H1 (cell line): ENCODE measurements around the gene PLCL2. TPM values are rescaled to one million over a fixed set of nuclear protein-coding genes. Genes with fewer than 3 reads are reported as not detected.

Experiments used
- CTCF ChIA-PET: fragments of 300-600 bp; sonication (Branson Sonifier 250); formaldehyde crosslinking; loops from one replicate; lab custom pipeline; 2021; ENCODE audit not compliant: partially characterized antibody; lab: Charles Lee
- POLR2A ChIA-PET: fragments of 300-600 bp; sonication (Branson Sonifier 250); formaldehyde crosslinking; loops from one replicate; lab custom pipeline; 2021; ENCODE audit warnings: inconsistent platforms; ENCODE audit not compliant: partially characterized antibody; lab: Charles Lee
- DNase-seq, 2 experiments: peaks; one replicate each; pipeline versions ENCODE4 v3.0.0 to v3.0.0-alpha.2; 2010 to 2022; ENCODE audit warnings: low spot score in 2 of 2, low read depth in 1 of 2, mixed read lengths in 1 of 2
- FAIRE-seq: peaks from 2 replicates; lab custom pipeline; 2011; peaks lifted over from hg19 to GRCh38; lab: Jason Lieb, UNC
- H2AFZ ChIP-seq: 2 replicates; pipeline ENCODE4 v1.8.1; 2012; ENCODE audit warnings: low read length, inconsistent platforms
- H2AK5ac ChIP-seq: 2 replicates; pipeline ENCODE4 v1.6.1; 2013; ENCODE audit warnings: low read depth, low read length
- H2BK120ac ChIP-seq: replicated peaks from 2 replicates; pipeline ENCODE3; 2013; ENCODE audit warnings: low read depth, low read length, inconsistent platforms
- H2BK12ac ChIP-seq: 2 replicates; pipeline ENCODE4 v1.6.1; 2013; ENCODE audit warnings: low read depth, low read length
- H2BK15ac ChIP-seq: 2 replicates; pipeline ENCODE4 v1.6.1; 2013; ENCODE audit warnings: low read length
- H2BK20ac ChIP-seq: 2 replicates; pipeline ENCODE4 v1.6.1; 2013; ENCODE audit warnings: low read length
- H2BK5ac ChIP-seq: 2 replicates; pipeline ENCODE4 v1.6.1; 2013; ENCODE audit warnings: low read depth, low read length
- H3K14ac ChIP-seq: 2 replicates; pipeline ENCODE4 v1.6.1; 2013; ENCODE audit warnings: inconsistent platforms; ENCODE audit not compliant: insufficient read length
- H3K18ac ChIP-seq: 2 replicates; pipeline ENCODE4 v1.6.1; 2013; ENCODE audit warnings: low read length; ENCODE audit errors: extremely low read depth
- H3K23ac ChIP-seq: 2 replicates; pipeline ENCODE4 v1.6.1; 2013; ENCODE audit warnings: inconsistent platforms; ENCODE audit not compliant: insufficient read length
- H3K23me2 ChIP-seq: 2 replicates; pipeline ENCODE4 v1.6.1; 2013; ENCODE audit warnings: low read depth, low read length
- H3K27ac ChIP-seq: 2 replicates; pipeline ENCODE4 v1.6.1; 2011; ENCODE audit warnings: low read depth, low read length, inconsistent platforms
- H3K27me3 ChIP-seq, 4 experiments: replicated peaks in 1 of 4; 1 replicate in 1 of 4; 2 replicates in 3 of 4; pipeline versions ENCODE4 v1.6.1 to v1.8.1; 2011 to 2013; ENCODE audit warnings: low read length in 3 of 4, mild to moderate bottlenecking in 3 of 4, inconsistent platforms in 2 of 4, mixed read lengths in 2 of 4, moderate library complexity in 1 of 4; ENCODE audit not compliant: control insufficient read depth in 3 of 4, insufficient read depth in 3 of 4; ENCODE audit errors: extremely low read depth in 1 of 4
- H3K36me3 ChIP-seq, 4 experiments: 2 replicates each; pipeline versions ENCODE4 v1.6.1 to v1.8.1; 2011 to 2013; ENCODE audit warnings: mild to moderate bottlenecking in 4 of 4, low read length in 3 of 4, moderate library complexity in 2 of 4, control low read depth in 1 of 4, inconsistent platforms in 1 of 4; ENCODE audit not compliant: insufficient read depth in 4 of 4, control insufficient read depth in 2 of 4
- H3K4ac ChIP-seq: replicated peaks from 2 replicates; pipeline ENCODE3; 2013; ENCODE audit warnings: low read length, low read depth, mixed read lengths, inconsistent platforms; ENCODE audit not compliant: insufficient read length
- H3K4me1 ChIP-seq, 4 experiments: replicated peaks in 1 of 4; 1 replicate in 1 of 4; 2 replicates in 3 of 4; pipeline versions ENCODE4 v1.6.1 to v1.8.1; 2011 to 2013; ENCODE audit warnings: low read length in 3 of 4, inconsistent platforms in 2 of 4, mixed read lengths in 1 of 4; ENCODE audit not compliant: insufficient read depth in 4 of 4, control insufficient read depth in 3 of 4
- H3K4me2 ChIP-seq, 2 experiments: 2 replicates each; pipeline versions ENCODE4 v1.6.1 to v1.8.1; 2011 to 2013; ENCODE audit warnings: low read depth in 2 of 2, low read length in 2 of 2, control low read depth in 1 of 2, inconsistent platforms in 1 of 2, mild to moderate bottlenecking in 1 of 2; ENCODE audit not compliant: insufficient read depth in 1 of 2
- H3K4me3 ChIP-seq, 4 experiments: fragments of 200-600, 300-600 bp in 1 of 4; sonication (generic), shearing (Covaris generic), sonication (Bioruptor Twin) in 1 of 4; 2 replicates each; pipeline versions ENCODE4 v1.5.1 to v1.8.1; 2011 to 2016; ENCODE audit warnings: low read length in 4 of 4, low read depth in 3 of 4, control low read depth in 2 of 4, inconsistent platforms in 2 of 4, mild to moderate bottlenecking in 2 of 4, mixed read lengths in 1 of 4, moderate library complexity in 1 of 4; ENCODE audit not compliant: insufficient read depth in 2 of 4; ENCODE audit errors: extremely low read depth in 1 of 4
- H3K56ac ChIP-seq: replicated peaks from 2 replicates; pipeline ENCODE3; 2013; ENCODE audit warnings: low read depth, mild to moderate bottlenecking, mixed read lengths, low read length, inconsistent platforms; ENCODE audit not compliant: insufficient read length
- H3K79me1 ChIP-seq: 2 replicates; pipeline ENCODE4 v1.6.1; 2013; ENCODE audit warnings: low read depth, low read length, control low read depth
- H3K79me2 ChIP-seq, 2 experiments: 2 replicates each; pipeline versions ENCODE4 v1.6.1 to v1.8.1; 2012 to 2013; ENCODE audit warnings: low read length in 2 of 2, mild to moderate bottlenecking in 2 of 2, inconsistent platforms in 1 of 2; ENCODE audit not compliant: insufficient read depth in 2 of 2, control insufficient read depth in 1 of 2
- H3K9ac ChIP-seq, 4 experiments: replicated peaks in 1 of 4; 1 replicate in 1 of 4; 2 replicates in 3 of 4; pipeline versions ENCODE4 v1.6.1 to v1.8.1; 2011 to 2013; ENCODE audit warnings: low read depth in 3 of 4, low read length in 3 of 4, control low read depth in 2 of 4, mild to moderate bottlenecking in 2 of 4, moderate library complexity in 2 of 4, inconsistent platforms in 1 of 4; ENCODE audit errors: extremely low read depth in 1 of 4
- H3K9me3 ChIP-seq, 2 experiments: 2 replicates each; pipeline versions ENCODE4 v1.6.1 to v1.8.1; 2012 to 2013; ENCODE audit warnings: mild to moderate bottlenecking in 2 of 2, moderate library complexity in 2 of 2, control low read depth in 1 of 2, inconsistent platforms in 1 of 2, low read depth in 1 of 2, low read length in 1 of 2, mixed read lengths in 1 of 2; ENCODE audit not compliant: insufficient read depth in 2 of 2
- H4K20me1 ChIP-seq, 2 experiments: replicated peaks in 1 of 2; 2 replicates each; pipeline versions ENCODE3 to v1.8.1; 2011 to 2013; ENCODE audit warnings: inconsistent platforms in 2 of 2, low read length in 2 of 2, mild to moderate bottlenecking in 1 of 2; ENCODE audit not compliant: insufficient read depth in 2 of 2, control insufficient read depth in 1 of 2
- H4K5ac ChIP-seq: 2 replicates; pipeline ENCODE4 v1.6.1; 2013; ENCODE audit warnings: low read length, low read depth, mixed read lengths, inconsistent platforms; ENCODE audit not compliant: insufficient read length
- H4K8ac ChIP-seq: 2 replicates; pipeline ENCODE4 v1.8.0; 2013; ENCODE audit warnings: mild to moderate bottlenecking, moderate library complexity, low read length, inconsistent platforms; ENCODE audit not compliant: insufficient read depth; ENCODE audit errors: extremely low read depth
- H4K91ac ChIP-seq: replicated peaks from 2 replicates; pipeline ENCODE3; 2013; ENCODE audit warnings: low read length, mixed read lengths, inconsistent platforms; ENCODE audit not compliant: insufficient read length
- EZH2 ChIP-seq: fragments of 200-600 bp; sonication (generic); IDR thresholded peaks from 2 replicates; pipeline ENCODE4 v1.7.1; 2012; ENCODE audit warnings: low read depth, mild to moderate bottlenecking, moderate library complexity, low read length, inconsistent platforms; ENCODE audit not compliant: severe bottlenecking
- PHF8 ChIP-seq: fragments of 200-600 bp; sonication (generic); conservative IDR thresholded peaks from 2 replicates; pipeline ENCODE4 v1.7.1; 2012; ENCODE audit warnings: low read depth, mild to moderate bottlenecking, inconsistent platforms, low read length, moderate library complexity
- POLR2AphosphoS5 ChIP-seq: IDR thresholded peaks from 2 replicates; pipeline ENCODE4 v1.6.1; 2011; ENCODE audit warnings: low read depth, low read length
- RBBP5 ChIP-seq: IDR thresholded peaks from 2 replicates; pipeline ENCODE4 v1.7.1; 2012; ENCODE audit warnings: low read depth, mild to moderate bottlenecking, inconsistent platforms, low read length, moderate library complexity, borderline replicate concordance
- RFX5 ChIP-seq: IDR thresholded peaks from 2 replicates; pipeline ENCODE4 v1.6.1; 2011; ENCODE audit warnings: low read depth, low read length, improper control_type of control experiment, borderline replicate concordance
- SP1 ChIP-seq: IDR thresholded peaks from 2 replicates; pipeline ENCODE4 v1.6.1; 2011; ENCODE audit warnings: low read depth, low read length
- WGBS, 2 experiments: shearing (Covaris generic) in 1 of 2; methylation state at CpG; one replicate each; pipeline versions ENCODE4 v1.1.6 to v1.1.7; 2013 to 2015; ENCODE audit warnings: low lambda C conversion rate in 2 of 2, mixed read lengths in 2 of 2, inconsistent platforms in 1 of 2, low coverage in 1 of 2, missing lambda C conversion rate in 1 of 2; ENCODE audit not compliant: insufficient replicate concordance in 2 of 2, insufficient coverage in 1 of 2, insufficient read length in 1 of 2; ENCODE audit errors: extremely low coverage in 1 of 2, missing lambda C conversion rate in 1 of 2; 5-methylcytosine and 5-hydroxymethylcytosine counted together
- polyA plus RNA-seq, 7 experiments: library from polyadenylated mRNA; depleted of rRNA in 3 of 7; stranded (reverse) in 5 of 7; unstranded in 2 of 7; fragments of >200 nt in 5 of 7; fragments of 200-250 nt in 2 of 7; gene quantifications; 1 replicate in 5 of 7; 2 replicates in 1 of 7; 4 replicates in 1 of 7; pipeline versions ENCODE4 v1.2.1 to v1.2.3, GENCODE V29; 2011 to 2013; ENCODE audit warnings: missing spikeins in 2 of 7, mixed read lengths in 2 of 7
- total RNA-seq: library from RNA; stranded (reverse); fragmentation: NEBNext Ultra II Directional; extraction: Animal tissue kit (Norgen Biotek cat#: 25700); gene quantifications from 2 replicates; pipeline ENCODE4 v1.2.1, GENCODE V29; 2021
- TF ChIP-seq, protein P1 (sequence below): IDR thresholded peaks from 2 replicates; pipeline ENCODE4 v1.6.1; 2012; ENCODE audit warnings: inconsistent platforms

Gene PLCL2
- total and polyA plus RNA-seq, 2 of the 8 experiments (the other 6 are each of a cell fraction or from before 2014, with no cell fraction given): 3.5 to 6.8 TPM

DNA sequence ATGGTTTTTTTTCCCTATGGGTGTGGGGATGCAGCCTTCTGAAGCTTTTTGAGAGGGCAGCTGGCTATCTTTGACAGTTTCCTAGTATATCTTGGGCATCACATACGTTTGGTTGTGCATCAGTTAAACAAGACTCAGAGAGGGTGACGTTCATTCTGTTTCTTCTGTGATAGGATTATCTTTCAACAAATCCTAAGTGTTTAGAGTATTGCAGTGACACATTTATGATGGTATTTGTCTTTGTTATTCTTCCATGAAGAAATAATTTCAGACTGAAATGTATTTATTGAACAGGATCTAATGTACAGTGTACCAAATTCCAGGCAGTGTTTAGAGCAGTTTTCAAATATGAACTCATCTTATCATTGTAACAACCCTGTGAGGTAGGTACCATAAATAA, 114.4 kb downstream of the PLCL2 start:
- H3K79me2 ChIP-seq: no peaks in the 10 kb centered on the region; a peak in 2 of 4 replicates
- ChIA-PET CTCF (interaction anchor here (1.5 to 2.2 kb wide), 2 partner anchors 14 to 28 kb away, joined by 3 to 11 read pairs; no protein-coding TSS in a partner anchor), POLR2A (interaction anchor here (1.0 kb wide), 1 partner anchor 126 kb away, joined by 3 read pairs; no protein-coding TSS in a partner anchor)
- no peak overlapping the region for H3K9ac ChIP-seq
- H2AFZ ChIP-seq: no peak overlapping the region
- no peaks in the 10 kb centered on the region for H3K23me2 ChIP-seq
- WGBS, 2 experiments: 59% methylated on average over 2 of the region's 2 CpGs; no CpG with 5 or more reads in 1 of the 2 experiments
- no peak for DNase-seq
- H3K18ac ChIP-seq: no peak overlapping the region
- H4K91ac ChIP-seq: no peak overlapping the region
- no peak overlapping the region for H4K8ac ChIP-seq
- no peak overlapping the region for H2BK15ac ChIP-seq
- no peaks in the 10 kb centered on the region; the same call in 1 of the 2 replicates for H3K79me1 ChIP-seq
- FAIRE-seq: no peak
- no peak overlapping the region for H2AK5ac ChIP-seq
- no peaks in the 10 kb centered on the region for H3K36me3 ChIP-seq
- H3K56ac ChIP-seq: no peak overlapping the region
- no peak overlapping the region for H3K4me3 ChIP-seq
- H3K23ac ChIP-seq: no peak overlapping the region
- no peak overlapping the region for H2BK120ac ChIP-seq
- no peak overlapping the region for H4K5ac ChIP-seq
- peaks cover 0 to 8% (median 5%) of the 10 kb centered on the region in 4 experiments; a peak in 3 of 7 replicates for H3K4me1 ChIP-seq
- no peak overlapping the region for H3K27ac ChIP-seq
- H2BK20ac ChIP-seq: no peak overlapping the region
- no peak overlapping the region for H3K4ac ChIP-seq
- no peak overlapping the region for H3K14ac ChIP-seq
- no peak for TF ChIP-seq PHF8
- no peak for TF ChIP-seq EZH2
- TF ChIP-seq SP1: no peak
- no peak for TF ChIP-seq RFX5
- no peak for TF ChIP-seq RBBP5
- TF ChIP-seq, protein P1, sequence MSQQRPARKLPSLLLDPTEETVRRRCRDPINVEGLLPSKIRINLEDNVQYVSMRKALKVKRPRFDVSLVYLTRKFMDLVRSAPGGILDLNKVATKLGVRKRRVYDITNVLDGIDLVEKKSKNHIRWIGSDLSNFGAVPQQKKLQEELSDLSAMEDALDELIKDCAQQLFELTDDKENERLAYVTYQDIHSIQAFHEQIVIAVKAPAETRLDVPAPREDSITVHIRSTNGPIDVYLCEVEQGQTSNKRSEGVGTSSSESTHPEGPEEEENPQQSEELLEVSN: no peak
- no peak for TF ChIP-seq POLR2AphosphoS5
- H3K9me3 ChIP-seq: peaks cover 4% of the 10 kb centered on the region in 2 experiments; a peak in 1 of 4 replicates
- no peak overlapping the region for H3K4me2 ChIP-seq
- peaks cover 28 to 82% (median 72%) of the 10 kb centered on the region in 4 experiments for H3K27me3 ChIP-seq
- no peak overlapping the region for H2BK12ac ChIP-seq
- H2BK5ac ChIP-seq: no peak overlapping the region
- H4K20me1 ChIP-seq: peaks cover 17 to 24% of the 10 kb centered on the region in 2 experiments
